ENCODE results near the gene GALNT18. TPM values are rescaled to one million over a fixed set of nuclear protein-coding genes. Genes with fewer than 3 reads are reported as not detected.

GALNT18 gene
- total and polyA plus RNA-seq, 8 donors = 16.4 to 42.6 (median 23.0) TPM

DNA sequence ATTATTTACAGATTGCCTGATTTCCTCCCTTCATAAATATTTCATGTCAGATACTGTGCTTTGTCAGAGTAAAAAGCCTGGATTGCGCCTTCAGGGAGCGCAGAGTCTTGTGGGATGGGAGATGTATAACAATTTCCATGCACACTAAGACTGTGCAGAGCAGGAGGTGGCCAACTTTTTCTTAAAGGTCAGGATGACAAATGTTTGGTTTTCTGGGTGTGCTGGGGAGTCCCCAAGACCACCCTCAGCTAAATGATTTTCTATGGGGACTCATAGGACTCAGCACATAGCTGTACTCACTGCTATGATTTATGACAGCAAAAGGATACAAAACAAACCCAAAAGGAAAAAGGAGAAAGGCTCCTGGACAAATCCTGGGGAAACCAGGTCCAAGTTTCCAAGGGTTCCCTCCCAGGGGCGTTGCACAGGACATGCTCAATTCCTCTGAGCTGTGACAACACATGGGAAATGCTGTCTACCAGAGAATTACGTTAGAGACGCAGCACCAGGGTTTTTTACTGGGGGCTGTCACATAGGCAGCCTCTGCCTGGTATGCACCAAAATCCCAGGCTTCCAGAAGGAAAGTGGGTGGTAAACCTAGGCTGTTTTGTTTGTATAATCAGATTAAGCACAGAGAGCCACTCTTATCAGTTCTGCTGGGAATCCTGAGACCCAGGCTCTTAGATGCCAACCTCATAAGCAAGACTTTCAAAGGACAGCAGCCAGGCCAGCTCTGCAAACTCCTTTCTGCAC is 327.8 kb downstream of the GALNT18 start:
- ATAC-seq (no peak), DNase-seq (no peak)
- TF ChIP-seq, protein P1, sequence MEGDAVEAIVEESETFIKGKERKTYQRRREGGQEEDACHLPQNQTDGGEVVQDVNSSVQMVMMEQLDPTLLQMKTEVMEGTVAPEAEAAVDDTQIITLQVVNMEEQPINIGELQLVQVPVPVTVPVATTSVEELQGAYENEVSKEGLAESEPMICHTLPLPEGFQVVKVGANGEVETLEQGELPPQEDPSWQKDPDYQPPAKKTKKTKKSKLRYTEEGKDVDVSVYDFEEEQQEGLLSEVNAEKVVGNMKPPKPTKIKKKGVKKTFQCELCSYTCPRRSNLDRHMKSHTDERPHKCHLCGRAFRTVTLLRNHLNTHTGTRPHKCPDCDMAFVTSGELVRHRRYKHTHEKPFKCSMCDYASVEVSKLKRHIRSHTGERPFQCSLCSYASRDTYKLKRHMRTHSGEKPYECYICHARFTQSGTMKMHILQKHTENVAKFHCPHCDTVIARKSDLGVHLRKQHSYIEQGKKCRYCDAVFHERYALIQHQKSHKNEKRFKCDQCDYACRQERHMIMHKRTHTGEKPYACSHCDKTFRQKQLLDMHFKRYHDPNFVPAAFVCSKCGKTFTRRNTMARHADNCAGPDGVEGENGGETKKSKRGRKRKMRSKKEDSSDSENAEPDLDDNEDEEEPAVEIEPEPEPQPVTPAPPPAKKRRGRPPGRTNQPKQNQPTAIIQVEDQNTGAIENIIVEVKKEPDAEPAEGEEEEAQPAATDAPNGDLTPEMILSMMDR (IDR thresholded peaks at IDR 0.05) = no peak
- no peaks in the 10 kb centered on the region for H3K27me3 ChIP-seq
- H3K4me3 ChIP-seq = no peak overlapping the region
- intact Hi-C loops (cut with DNase I) = no loop called here
- no peaks in the 10 kb centered on the region for H3K9me3 ChIP-seq
- no peaks in the 10 kb centered on the region for H3K4me1 ChIP-seq
- no peak overlapping the region for H3K27ac ChIP-seq
- H3K36me3 ChIP-seq = peaks cover 0 to 5% of the 10 kb centered on the region in 2 donors

DNA sequence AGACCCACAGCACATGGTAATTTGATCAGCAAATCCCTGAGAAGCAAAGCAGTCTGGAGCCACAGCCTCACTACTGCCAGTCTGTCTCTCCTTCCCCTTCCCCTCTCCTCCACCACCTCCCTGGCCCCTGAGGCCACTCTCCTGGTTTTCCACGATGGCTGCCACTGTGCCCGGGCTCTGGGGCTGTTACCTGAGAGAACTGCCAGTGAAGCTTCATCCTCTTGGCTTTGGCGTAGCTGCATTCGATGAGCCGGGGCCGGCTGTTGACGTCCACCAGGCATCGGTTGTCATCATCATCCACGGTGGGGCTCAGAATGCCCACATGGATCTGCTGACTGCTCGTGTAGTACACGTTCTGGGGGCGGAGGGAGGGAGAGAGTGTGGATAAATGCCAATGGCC is 329.0 kb downstream of the GALNT18 start:
- no peaks in the 10 kb centered on the region for H3K9me3 ChIP-seq
- intact Hi-C loops (cut with DNase I) = no loop called here
- H3K27me3 ChIP-seq = no peaks in the 10 kb centered on the region
- TF ChIP-seq, protein P1 (IDR thresholded peaks at IDR 0.05) = no peak
- H3K4me1 ChIP-seq = no peaks in the 10 kb centered on the region
- H3K36me3 ChIP-seq = peaks cover 0 to 5% of the 10 kb centered on the region in 2 donors
- ATAC-seq = no peak
- DNase-seq = no peak
- H3K27ac ChIP-seq = no peak overlapping the region
- no peak overlapping the region for H3K4me3 ChIP-seq

DNA sequence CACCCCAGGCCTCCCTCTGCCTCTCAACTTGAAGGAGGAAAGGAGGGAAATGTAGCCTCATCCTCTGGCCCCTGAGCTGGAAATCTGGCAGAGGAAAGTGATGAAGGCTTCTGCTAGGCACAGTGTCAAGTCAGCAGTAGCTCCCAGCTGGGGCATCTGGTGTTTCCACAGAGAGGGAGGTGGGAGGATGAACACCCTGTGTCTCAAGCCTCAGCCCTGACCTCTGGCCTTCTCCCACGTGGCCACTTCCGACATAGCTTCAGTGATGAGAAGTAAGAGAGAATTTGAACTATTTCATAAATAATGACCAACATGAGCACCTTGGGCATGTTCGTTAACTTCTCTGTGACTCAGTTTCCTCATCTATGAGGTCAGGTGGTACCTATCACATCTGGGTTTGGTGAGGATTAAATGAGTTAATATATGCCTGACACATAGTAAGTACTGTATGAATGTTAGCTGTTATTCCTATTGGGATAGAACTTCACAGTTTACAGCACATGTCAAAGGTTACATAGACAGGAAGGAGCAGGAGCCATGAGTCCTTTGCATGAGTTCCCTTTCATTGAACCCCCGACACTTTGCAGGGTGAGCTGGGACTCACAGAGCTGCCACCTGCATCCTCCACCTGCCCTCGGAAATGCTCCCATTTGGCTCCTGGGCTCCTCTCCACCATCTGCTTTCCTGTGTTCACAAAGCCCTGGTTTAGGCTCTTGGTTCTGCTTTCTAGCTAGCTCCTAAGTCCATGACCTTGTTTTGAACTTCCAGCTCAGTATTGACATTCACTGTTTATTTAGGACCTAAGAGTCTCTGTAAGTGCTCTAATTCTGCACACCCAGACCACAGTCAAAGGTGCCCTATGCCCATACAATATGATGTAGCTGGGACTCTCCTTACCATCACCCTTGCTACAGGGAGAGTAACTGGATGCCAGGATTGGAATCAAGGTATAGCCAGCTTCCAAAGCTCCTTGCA is 330.5 kb downstream of the GALNT18 start:
- Histone ChIP-seq H3K27me3 (no peaks in the 10 kb centered on the region), H3K4me1 (no peaks in the 10 kb centered on the region), H3K36me3 (peaks cover 0 to 5% of the 10 kb centered on the region in 2 donors), H3K27ac (no peak overlapping the region), H3K9me3 (no peaks in the 10 kb centered on the region), H3K4me3 (no peak overlapping the region)
- ATAC-seq (peak; percentile 92), DNase-seq (no peak)
- intact Hi-C loops (cut with DNase I) = no loop called here
- TF ChIP-seq, protein P1 (IDR thresholded peaks at IDR 0.05) = no peak

DNA sequence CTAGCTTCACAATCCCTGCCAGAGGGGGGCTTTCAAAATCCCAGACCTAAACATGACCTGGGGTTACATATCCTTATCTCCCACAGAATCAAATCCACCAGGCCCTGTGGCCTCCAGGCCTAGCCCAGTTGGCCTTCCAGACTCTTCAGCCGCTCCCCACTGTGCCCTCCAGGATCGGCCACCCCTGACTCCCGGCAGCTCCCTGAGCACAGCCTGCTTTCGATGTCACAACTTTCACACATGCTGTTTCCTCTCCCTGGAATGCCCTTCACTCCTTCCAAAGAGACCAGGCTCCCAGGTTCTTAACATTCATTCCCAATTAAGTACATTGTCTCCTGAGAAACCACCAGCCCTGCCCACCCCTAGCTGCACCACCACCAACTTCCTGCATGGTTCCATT is 331.5 kb downstream of the GALNT18 start:
- TF ChIP-seq, protein P1 (IDR thresholded peaks at IDR 0.05) = no peak
- Histone ChIP-seq H3K27me3 (no peaks in the 10 kb centered on the region), H3K4me3 (no peak overlapping the region), H3K36me3 (peaks cover 0 to 5% of the 10 kb centered on the region in 2 donors), H3K9me3 (no peaks in the 10 kb centered on the region), H3K27ac (no peak overlapping the region), H3K4me1 (no peaks in the 10 kb centered on the region)
- DNase-seq (no peak), ATAC-seq (no peak)
- intact Hi-C loops (cut with DNase I) = no loop called here

DNA sequence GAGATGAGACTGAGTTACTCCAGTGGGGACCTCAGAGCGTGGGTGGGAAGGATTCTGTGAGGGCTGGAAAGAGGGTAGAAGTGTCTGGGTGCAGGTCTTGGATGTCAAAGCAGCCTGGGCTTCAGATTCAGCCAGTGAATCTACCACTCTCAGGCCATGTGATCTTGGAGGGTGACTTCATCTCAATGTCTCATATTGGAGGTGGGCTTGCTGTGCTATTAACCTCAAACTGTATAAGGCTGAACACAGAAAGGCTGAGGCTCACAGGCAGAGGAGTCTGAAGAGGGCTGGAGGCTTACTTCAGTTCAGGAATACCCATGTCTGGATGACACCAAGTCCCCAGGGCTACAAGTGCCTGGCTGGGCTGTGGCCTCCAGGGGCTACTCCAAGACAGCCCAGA is 332.1 kb downstream of the GALNT18 start:
- H3K4me3 ChIP-seq = no peak overlapping the region
- no peaks in the 10 kb centered on the region for H3K27me3 ChIP-seq
- TF ChIP-seq, protein P1 (IDR thresholded peaks at IDR 0.05) = no peak
- no peak overlapping the region for H3K27ac ChIP-seq
- no peaks in the 10 kb centered on the region for H3K4me1 ChIP-seq
- intact Hi-C loops (cut with DNase I) = no loop called here
- peaks cover 0 to 5% of the 10 kb centered on the region in 2 donors for H3K36me3 ChIP-seq
- DNase-seq (no peak), ATAC-seq (no peak)
- H3K9me3 ChIP-seq = no peaks in the 10 kb centered on the region
